Measurements from ENCODE around the gene COG2.
"Not testable (repeated sequence)": the region's sequence is repeated elsewhere in the genome, so short reads cannot be mapped to it uniquely, and the experiment has no call there.

COG2 gene

GRCh38 chr1:230703679-230704385 is 61.6 kb downstream of the COG2 start:
- DNase-seq, result no peak

GRCh38 chr1:230704830-230705229 is 62.5 kb downstream of the COG2 start:
- DNase-seq, result no peak

- DNase-seq, result no peak
These were observed 63.2 kb downstream of the COG2 start for GRCh38 chr1:230705289-230706019.

GRCh38 chr1:230706020-230706699 is 63.9 kb downstream of the COG2 start:
- DNase-seq, result no peak

- no peak for DNase-seq
These were observed 64.8 kb downstream of the COG2 start for GRCh38 chr1:230706887-230707731.

- DNase-seq, result no peak
These were observed 65.7 kb downstream of the COG2 start for GRCh38 chr1:230707732-230708630.

GRCh38 chr1:230708631-230709580 is 66.6 kb downstream of the COG2 start:
- DNase-seq, result no peak

- DNase-seq, result no peak
These were observed 67.6 kb downstream of the COG2 start for GRCh38 chr1:230709619-230710542.

- DNase-seq, result no peak
These were observed 68.2 kb downstream of the COG2 start for GRCh38 chr1:230710543-230710904.

- no peak for DNase-seq
These were observed 69.0 kb downstream of the COG2 start for GRCh38 chr1:230711245-230711644.

GRCh38 chr1:230712470-230712942 is 70.2 kb downstream of the COG2 start:
- DNase-seq, result no peak

GRCh38 chr1:230713138-230713537 is 70.9 kb downstream of the COG2 start:
- no peak for DNase-seq

GRCh38 chr1:230713547-230713914 is 71.2 kb downstream of the COG2 start:
- no peak for DNase-seq

GRCh38 chr1:230713915-230714764 is 71.9 kb downstream of the COG2 start, which contains the start of gene AGT:
TSS of gene AGT (minus strand) at chr1:230714122. CDS start at chr1:230710823, 3,299 bp downstream.
- no peak for DNase-seq

GRCh38 chr1:230715510-230715909 is 73.2 kb downstream of the COG2 start:
- no peak for DNase-seq

GRCh38 chr1:230716453-230716852 is 74.2 kb downstream of the COG2 start:
- DNase-seq, result not testable (repeated sequence)

GRCh38 chr1:230717251-230717650 is 75.0 kb downstream of the COG2 start:
- no peak for DNase-seq

GRCh38 chr1:230721849-230722522 is 79.7 kb downstream of the COG2 start:
- not testable (repeated sequence) for DNase-seq

Measured in activated gamma-delta T cell treated with Interleukin-2 at 50 U/mL for 16 hours (primary cell).